Measurements from ENCODE around the gene SEC14L2. TPM values are rescaled to one million over a fixed set of nuclear protein-coding genes. Genes with fewer than 3 reads are reported as not detected.

The SEC14L2 gene
- total and polyA plus RNA-seq, 2 donors (not counting 3 experiments of a cell fraction or from before 2014, with no cell fraction given) = 22.5 to 28.8 TPM

GRCh38 chr22:30398685-30399680 is 2.2 kb downstream of the SEC14L2 start:
- Histone ChIP-seq H4K20me1 (replicated peaks; ENCODE audit: control insufficient read depth, extremely low read depth, insufficient read depth, low read length) (no peaks in the 10 kb centered on the region), H3K4me3 (replicated peaks in 1 of 3; ENCODE audit: insufficient read depth in 1 of 3, low read depth in 1 of 3, low read length in 3 of 3) (no peak overlapping the region), H3K4me1 (ENCODE audit: control insufficient read depth, extremely low read depth, insufficient read depth, low read length) (peaks cover 16% of the 10 kb centered on the region), H3K36me3 (ENCODE audit: control insufficient read depth in 2 of 2, extremely low read depth in 1 of 2, insufficient read depth in 2 of 2, low read length in 2 of 2) (peaks cover 0 to 9% of the 10 kb centered on the region in 2 experiments), H3K9me3 (replicated peaks; ENCODE audit: control insufficient read depth, insufficient read depth, low read length) (no peaks in the 10 kb centered on the region), H2AFZ (ENCODE audit: low read depth, low read length) (no peak overlapping the region), H3K9ac (replicated peaks; ENCODE audit: extremely low read depth, insufficient read depth, low read length) (no peak overlapping the region), H3K9me1 (replicated peaks; ENCODE audit: control insufficient read depth, extremely low read depth, insufficient read depth, low read length) (no peaks in the 10 kb centered on the region), H3K4me2 (ENCODE audit: insufficient read depth, low read length) (no peak overlapping the region), H3K27me3 (ENCODE audit: control insufficient read depth in 2 of 2, insufficient read depth in 2 of 2, low read length in 2 of 2) (no peaks in the 10 kb centered on the region), H3K79me2 (ENCODE audit: control insufficient read depth, insufficient read depth, low read length) (peaks cover 44% of the 10 kb centered on the region), H3K27ac (ENCODE audit: insufficient read depth, low read depth, low read length) (no peak overlapping the region)
- dilution Hi-C loops (cut with MboI; ENCODE audit: extremely low pct_ligation_motif_present, low sequenced_read_pairs) (no loop called here), intact Hi-C loops (cut with micrococcal nuclease) (no loop called here)
- POLR2A ChIA-PET = interaction anchor here (0.7 kb wide), 1 partner anchor 15 kb away, joined by 6 read pairs; no protein-coding TSS in a partner anchor
- TSS peak; percentile 10 for BruUV-seq (replicated peaks)
- FAIRE-seq (peak; percentile 57), DNase-seq (ENCODE audit: low read depth, low spot score) (no peak)
- CTCF ChIA-PET = interaction anchor here (1.1 to 5.2 kb wide), 4 partner anchors 8 to 26 kb away, joined by 10 to 52 read pairs (median 26); partner anchors contain the start of genes MTFP1 and RNF215
- no peak for TF ChIP-seq JUN (IDR thresholded peaks at IDR 0.05; ENCODE audit: borderline replicate concordance, insufficient read depth, insufficient read length, low read depth)
- no peak for TF ChIP-seq MAX (IDR thresholded peaks at IDR 0.05; ENCODE audit: insufficient read depth, insufficient read length)
- no peak for TF ChIP-seq MYC (IDR thresholded peaks at IDR 0.05; ENCODE audit: low read depth, low read length)
- no peak for TF ChIP-seq POLR2AphosphoS5 (IDR thresholded peaks at IDR 0.05; ENCODE audit: insufficient read depth, low read depth, low read length)
- no peak for TF ChIP-seq FOS (IDR thresholded peaks at IDR 0.05; ENCODE audit: borderline replicate concordance, insufficient read depth, low read length)
- no peak for TF ChIP-seq GATA2 (IDR thresholded peaks at IDR 0.05; ENCODE audit: insufficient read depth, insufficient read length, low read depth, low read length)
- no peak for TF ChIP-seq CTCF (IDR thresholded peaks at IDR 0.05; ENCODE audit: extremely low read depth in 1 of 2, insufficient read depth in 1 of 2, low read depth in 1 of 2, low read length in 2 of 2)
- no peak for TF ChIP-seq POLR2A (IDR thresholded peaks at IDR 0.05; ENCODE audit: low read depth, low read length)
- TF ChIP-seq EZH2 (IDR thresholded peaks at IDR 0.05; ENCODE audit: borderline replicate concordance, low read depth, low read length, severe bottlenecking) = no peak

Measured in endothelial cell of umbilical vein (primary cell).